NCI-H526 (cell line): Measurements from ENCODE around the gene TMEM184A.
A peak's percentile ranks its signal among the peaks of the same experiment; 100 is the strongest.

Experiments
- DNase-seq, 2 experiments: peaks; one replicate each; lab custom pipeline; 2025; lab: John Stamatoyannopoulos, UW

TMEM184A gene

GRCh38 chr7:1555813-1556543 lies at the start of gene TMEM184A:
Gene TMEM184A (minus strand): TSS chr7:1556205. CDS start chr7:1555484, 721 bp downstream.
- DNase-seq = peak; percentile 88 to 95

GRCh38 chr7:1604383-1604782 lies 48.4 kb upstream of the TMEM184A start:
- no peak for DNase-seq

- DNase-seq = no peak
Observed at GRCh38 chr7:1603346-1604225, 47.6 kb upstream of the TMEM184A start.

DNA sequence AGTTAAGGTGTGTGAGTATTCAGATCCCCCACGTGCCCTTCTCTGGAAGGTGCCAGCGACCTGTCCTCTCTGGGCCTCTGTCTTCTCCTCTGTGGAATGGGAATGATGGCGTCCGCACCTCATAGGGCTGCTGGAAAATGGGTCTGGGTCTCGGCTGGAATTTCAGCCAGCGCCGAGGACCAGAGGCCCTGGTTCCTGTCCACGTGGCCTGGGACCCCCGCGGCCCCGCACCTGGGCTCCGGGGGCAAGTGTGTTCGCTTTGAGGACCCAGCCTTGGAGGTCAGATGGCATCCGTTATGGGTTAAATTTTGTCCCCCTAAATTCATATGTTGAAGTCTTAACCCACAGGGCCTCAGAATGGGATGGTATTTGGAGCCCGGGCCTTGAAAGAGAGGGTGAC lies 46.4 kb upstream of the TMEM184A start:
- no peak for DNase-seq

- DNase-seq = no peak
Observed at GRCh38 chr7:1601956-1602355, 46.0 kb upstream of the TMEM184A start.

DNA sequence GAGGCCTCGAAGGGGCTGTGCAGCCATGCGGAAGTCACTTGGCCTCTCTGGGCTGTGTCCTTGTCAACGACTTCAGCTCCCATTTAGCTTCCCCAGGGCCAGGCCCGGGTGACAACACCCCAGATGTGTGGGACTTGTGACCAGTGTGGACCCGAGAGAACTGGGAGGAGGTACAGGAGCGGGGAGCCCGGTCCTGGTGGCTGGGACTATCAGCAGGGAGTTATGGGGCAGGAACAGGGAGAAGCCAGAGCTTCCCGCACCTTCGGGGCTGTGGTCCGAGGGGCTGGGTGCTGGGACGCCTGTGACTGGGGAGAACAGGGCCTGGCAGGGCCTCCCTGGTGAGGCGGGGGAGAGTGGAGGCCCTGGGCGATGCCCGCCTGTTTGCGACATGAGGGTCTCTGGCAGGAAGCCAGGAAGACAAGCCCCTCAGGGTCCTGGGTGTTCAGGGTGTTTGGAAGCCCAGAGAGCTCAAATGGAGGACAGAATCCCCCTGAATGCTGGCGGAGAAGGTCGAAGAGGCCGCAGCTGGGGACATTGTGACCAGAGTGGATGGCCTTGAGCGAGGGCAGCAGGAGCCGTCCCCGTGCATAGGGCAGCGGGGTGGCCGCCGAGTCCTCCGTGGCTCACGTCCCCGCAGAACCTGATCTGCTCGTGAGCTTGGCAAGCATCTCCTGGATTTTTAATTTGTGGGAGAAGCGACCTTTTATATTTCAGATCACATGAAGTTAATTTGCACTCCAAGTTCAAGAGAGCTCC lies 43.8 kb upstream of the TMEM184A start:
- DNase-seq = no peak

DNA sequence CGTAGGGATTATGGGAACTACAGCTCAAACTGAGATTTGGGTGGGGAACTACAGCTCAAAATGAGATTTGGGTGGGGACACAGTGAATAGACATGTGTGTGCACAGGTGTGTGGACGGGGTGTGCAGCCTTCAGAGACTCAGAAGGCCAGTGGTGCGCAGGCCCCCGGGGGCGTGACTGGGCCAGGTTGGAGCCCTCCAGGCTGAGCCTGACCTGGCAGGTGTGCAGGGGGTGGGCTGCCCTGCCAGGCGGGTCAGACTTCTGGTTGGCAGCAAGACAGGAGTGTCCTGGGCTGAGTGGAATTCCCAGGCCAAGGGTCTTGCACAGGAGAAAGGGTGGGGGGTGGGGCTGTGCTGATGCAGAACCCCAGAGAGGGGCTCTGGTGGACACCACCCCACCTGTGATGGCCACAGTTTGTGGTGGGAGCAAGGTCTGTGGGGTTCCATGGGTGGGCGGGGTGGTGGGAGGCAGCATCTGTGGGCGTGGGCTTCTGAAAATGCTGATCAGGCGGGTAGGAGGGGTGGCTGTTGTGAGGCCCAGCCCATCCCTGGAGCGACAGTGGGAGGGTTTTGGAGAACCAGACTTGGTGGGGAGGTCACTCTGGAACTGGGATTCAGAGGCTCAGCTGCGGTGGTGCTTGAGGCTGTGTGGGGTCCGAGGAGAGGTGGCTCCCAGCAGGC lies 43.1 kb upstream of the TMEM184A start:
- DNase-seq = no peak

DNA sequence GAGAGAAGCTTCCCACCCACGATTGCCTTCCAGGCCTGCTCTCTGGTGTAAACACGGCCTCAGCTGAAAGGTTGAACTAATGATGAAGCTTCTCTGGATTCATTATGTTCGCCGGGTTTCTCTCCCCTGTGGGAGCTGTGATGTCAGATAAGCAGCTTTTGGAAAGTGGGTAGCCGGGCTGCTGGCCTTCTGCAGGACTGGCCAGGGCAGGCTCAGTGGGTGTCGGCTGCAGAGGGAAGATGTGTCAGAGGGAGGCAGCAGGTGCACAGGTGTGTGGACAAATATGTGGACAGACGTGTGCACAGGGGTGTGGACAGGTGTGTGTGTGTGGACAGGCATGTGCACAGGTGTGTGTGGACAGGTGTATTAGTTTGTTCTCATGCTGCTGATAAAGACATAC lies 42.3 kb upstream of the TMEM184A start:
- DNase-seq = no peak

- DNase-seq = no peak
Observed at GRCh38 chr7:1597791-1598190, 41.8 kb upstream of the TMEM184A start.

GRCh38 chr7:1597066-1597760 lies 41.2 kb upstream of the TMEM184A start:
- no peak for DNase-seq

- no peak for DNase-seq
Observed at GRCh38 chr7:1596181-1597043, 40.4 kb upstream of the TMEM184A start.

DNA sequence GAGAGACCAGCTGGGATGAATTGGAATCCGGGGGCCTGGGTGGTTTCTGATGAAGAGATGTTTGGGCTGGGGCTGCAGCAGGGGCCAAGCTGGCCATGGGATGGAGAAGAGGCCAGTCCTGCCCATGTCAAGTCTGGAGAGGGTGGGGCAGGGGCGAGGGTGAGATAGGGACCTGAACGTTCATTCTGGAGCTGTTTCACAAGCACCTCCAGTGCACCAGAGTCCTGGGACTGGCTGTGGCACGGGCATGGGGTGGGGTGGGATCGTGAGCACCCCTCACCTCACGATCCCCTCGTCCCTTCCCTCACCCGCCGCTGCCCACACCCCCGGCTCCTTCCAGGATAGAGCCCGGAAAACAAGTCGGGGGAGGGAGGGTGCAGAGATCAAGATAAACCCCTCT lies 39.6 kb upstream of the TMEM184A start:
- no peak for DNase-seq

DNA sequence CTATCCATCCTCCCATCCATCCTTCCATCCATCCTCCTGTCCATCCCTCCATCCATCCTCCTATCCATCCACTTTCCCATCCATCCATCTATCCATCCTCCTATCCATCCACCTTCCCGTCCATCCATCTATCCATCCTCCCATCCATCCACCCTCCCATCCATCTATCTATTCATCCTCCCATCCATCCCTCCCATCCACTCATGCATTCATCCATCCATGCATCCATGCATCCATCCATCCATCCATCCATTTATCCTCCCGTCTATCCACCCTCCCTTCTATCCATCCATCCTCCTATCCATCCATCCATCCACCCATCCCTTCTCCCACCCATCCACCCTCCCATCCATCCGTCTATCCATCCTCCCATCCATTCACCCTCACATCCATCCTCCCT lies 39.0 kb upstream of the TMEM184A start:
- no peak for DNase-seq

DNA sequence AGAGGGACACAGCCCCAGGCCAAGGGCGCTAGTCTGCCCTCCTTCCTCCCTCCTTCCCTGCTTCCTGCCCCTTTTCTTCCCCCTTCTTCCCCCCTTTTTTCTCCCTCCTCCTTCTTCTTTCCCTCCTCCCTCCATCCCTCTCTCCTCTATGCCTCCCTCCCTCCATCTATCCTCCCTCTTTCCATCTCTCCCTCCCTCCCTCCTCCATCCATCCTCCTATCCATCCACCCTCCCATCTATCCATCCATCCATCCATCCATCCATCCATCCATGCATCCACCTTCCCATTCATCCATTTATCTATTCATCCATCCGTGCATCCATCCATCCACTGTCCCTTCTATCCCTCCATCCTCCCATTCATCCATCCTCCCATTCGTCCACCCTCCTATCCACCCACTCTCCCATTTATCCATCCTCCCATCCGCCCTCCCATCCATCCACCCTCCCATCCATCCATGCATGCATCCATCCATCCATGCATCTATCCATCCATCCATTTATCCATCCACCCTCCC lies 38.0 kb upstream of the TMEM184A start:
- DNase-seq = no peak

DNA sequence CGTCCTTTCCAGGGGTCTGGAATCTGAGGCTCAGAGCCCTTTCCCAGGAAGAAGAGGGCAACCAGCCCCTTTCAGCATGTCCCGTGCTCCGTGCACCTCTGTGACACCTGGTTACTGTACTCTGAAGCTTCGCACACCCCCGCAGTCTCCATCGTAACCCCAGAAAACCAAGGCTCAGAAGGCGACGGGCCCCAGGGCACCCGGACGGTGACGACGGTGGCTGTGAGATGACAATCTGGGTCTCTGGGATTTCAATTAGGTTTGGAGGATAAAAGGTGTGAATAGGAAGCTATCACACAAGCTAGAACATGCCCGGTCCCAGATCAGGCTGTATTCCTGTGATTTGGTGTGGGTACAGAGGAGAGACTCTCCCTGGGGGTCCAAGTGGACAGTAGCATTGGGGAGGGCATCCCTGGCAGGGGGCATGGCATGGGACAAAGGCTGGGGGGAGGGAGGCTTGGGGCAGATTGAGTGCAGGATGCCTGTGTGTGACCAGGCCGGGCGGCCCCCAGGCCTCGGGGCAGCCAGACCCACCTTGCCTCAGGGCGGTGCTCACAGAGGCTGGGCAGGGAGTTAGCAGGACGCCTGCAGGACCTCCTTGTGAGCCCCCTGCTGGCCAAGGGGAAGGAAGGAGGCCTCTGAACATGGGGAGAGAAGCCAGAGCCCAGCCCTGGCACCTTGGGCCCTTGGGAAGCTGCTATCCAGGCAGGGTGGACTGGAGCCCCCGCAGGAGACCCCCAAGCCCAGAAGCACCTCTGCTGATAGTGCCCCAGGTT lies 37.3 kb upstream of the TMEM184A start:
- peak in 1 of 2 experiments; percentile 31 for DNase-seq

GRCh38 chr7:1592299-1592871 lies 36.4 kb upstream of the TMEM184A start:
- DNase-seq = no peak

GRCh38 chr7:1591876-1592275 lies 35.9 kb upstream of the TMEM184A start:
- DNase-seq = no peak

DNA sequence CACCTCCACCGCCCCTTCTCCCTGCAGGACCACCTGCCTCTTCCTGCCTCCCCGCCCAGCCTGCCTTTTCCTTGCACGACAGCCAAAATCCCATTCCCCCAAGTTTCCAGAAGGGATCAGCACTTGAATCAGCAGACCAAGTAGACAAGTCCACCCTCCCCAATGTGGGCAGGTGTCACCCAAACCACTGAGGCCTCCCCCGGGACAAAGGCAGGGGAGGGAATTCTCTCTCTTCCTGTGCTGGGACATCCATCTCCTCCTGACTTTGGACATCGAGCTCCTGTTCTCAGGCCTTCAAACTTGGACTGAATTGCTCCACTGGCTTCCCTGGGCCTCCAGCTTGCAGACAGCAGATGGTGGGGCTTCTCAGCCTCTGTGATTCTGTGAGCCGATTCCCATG lies 35.4 kb upstream of the TMEM184A start:
- DNase-seq = no peak

DNA sequence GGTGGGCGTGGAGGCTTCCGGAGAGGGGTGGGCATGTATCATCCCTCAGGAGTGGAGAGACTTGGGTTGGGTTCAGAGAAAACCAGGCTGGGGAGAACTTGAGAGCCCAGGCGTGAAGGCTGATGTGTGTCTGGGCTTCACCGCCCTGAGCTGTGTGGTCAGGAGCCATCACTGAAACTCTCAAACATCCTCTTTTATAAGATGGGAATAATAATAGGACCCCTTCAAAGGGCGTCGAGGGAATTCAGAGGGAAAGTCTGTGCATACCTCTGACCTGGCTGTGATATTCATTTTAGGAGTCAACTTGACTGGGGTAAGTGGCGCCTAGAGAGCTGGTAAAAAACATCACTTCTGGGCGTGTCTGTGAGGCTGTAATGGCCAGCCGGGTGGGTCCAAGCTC lies 34.9 kb upstream of the TMEM184A start:
- DNase-seq = no peak
